GM12892 (cell line): ENCODE results near the gene PHAF1.

Experiments used
- POLR2A ChIP-seq: IDR thresholded peaks from 2 replicates; pipeline ENCODE4 v1.6.1; 2011; ENCODE audit warnings: low read depth, low read length, control low read depth
- POLR2AphosphoS5 ChIP-seq: IDR thresholded peaks from 2 replicates; pipeline ENCODE4 v1.6.1; 2011; ENCODE audit warnings: low read depth, low read length, control low read depth

DNA sequence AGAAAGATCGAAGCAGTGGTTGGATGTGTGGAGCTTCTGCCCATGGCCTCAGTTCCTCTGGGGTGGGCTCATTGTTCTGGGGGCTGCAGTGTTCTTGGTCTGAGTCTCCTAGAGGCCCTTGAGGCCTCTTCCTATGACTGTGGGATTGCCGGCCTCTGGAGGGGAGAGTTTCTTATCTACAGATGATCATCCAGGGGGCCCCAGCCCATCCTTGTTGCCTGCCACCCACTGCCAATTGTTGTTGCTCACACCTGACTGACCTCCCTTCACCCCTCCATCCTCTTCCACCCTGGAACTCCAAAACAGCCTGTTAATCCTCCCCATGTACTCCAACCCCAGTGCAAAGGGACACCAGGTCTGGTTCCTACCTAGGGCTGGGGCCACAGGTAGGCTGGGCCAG, 35.2 kb downstream of the PHAF1 start:
- no peak for TF ChIP-seq POLR2AphosphoS5
- no peak for TF ChIP-seq POLR2A
